ENCODE results near the gene SDR42E2.
A peak's percentile ranks its signal among the peaks of the same experiment; 100 is the strongest.
"Not testable (repeated sequence)": the region's sequence is repeated elsewhere in the genome, so short reads cannot be mapped to it uniquely, and the experiment has no call there.

SDR42E2 gene

GRCh38 chr16:22161999-22162655 is at the start of gene SDR42E2:
TSS of gene SDR42E2 (plus strand) at chr16:22162506. CDS start at chr16:22165583, 3,077 bp downstream.
- peak; percentile 51 for DNase-seq

GRCh38 chr16:22116095-22116700 is 46.1 kb upstream of the SDR42E2 start:
- no peak for DNase-seq

GRCh38 chr16:22117609-22118008 is 44.7 kb upstream of the SDR42E2 start:
- no peak for DNase-seq

- DNase-seq, result no peak
Measured at GRCh38 chr16:22120440-22120839, 41.9 kb upstream of the SDR42E2 start.

- DNase-seq, result no peak
Measured at GRCh38 chr16:22122239-22122638, 40.1 kb upstream of the SDR42E2 start.

- DNase-seq, result no peak
Measured at GRCh38 chr16:22123146-22123545, 39.2 kb upstream of the SDR42E2 start.

GRCh38 chr16:22123759-22124490 is 38.4 kb upstream of the SDR42E2 start:
- DNase-seq, result no peak

GRCh38 chr16:22124583-22125284 is 37.6 kb upstream of the SDR42E2 start:
- no peak for DNase-seq

- DNase-seq, result no peak
Measured at GRCh38 chr16:22126037-22126558, 36.2 kb upstream of the SDR42E2 start.

- DNase-seq, result not testable (repeated sequence)
Measured at GRCh38 chr16:22128537-22128936, 33.8 kb upstream of the SDR42E2 start.

- DNase-seq, result no peak
Measured at GRCh38 chr16:22130528-22130927, 31.8 kb upstream of the SDR42E2 start.

- no peak for DNase-seq
Measured at GRCh38 chr16:22132801-22133200, 29.5 kb upstream of the SDR42E2 start.

GRCh38 chr16:22138482-22138881 is 23.8 kb upstream of the SDR42E2 start:
- no peak for DNase-seq

- no peak for DNase-seq
Measured at GRCh38 chr16:22139008-22139407, 23.3 kb upstream of the SDR42E2 start.

- no peak for DNase-seq
Measured at GRCh38 chr16:22139732-22140131, 22.6 kb upstream of the SDR42E2 start.

- DNase-seq, result no peak
Measured at GRCh38 chr16:22141767-22142166, 20.5 kb upstream of the SDR42E2 start.

- no peak for DNase-seq
Measured at GRCh38 chr16:22144520-22144919, 17.8 kb upstream of the SDR42E2 start.

GRCh38 chr16:22147853-22148252 is 14.5 kb upstream of the SDR42E2 start:
- DNase-seq, result no peak

GRCh38 chr16:22151246-22151998 is 10.9 kb upstream of the SDR42E2 start:
- DNase-seq, result no peak

- no peak for DNase-seq
Measured at GRCh38 chr16:22152316-22152715, 10.0 kb upstream of the SDR42E2 start.

- not testable (repeated sequence) for DNase-seq
Measured at GRCh38 chr16:22153078-22153477, 9.2 kb upstream of the SDR42E2 start.

GRCh38 chr16:22161401-22161800 is 905 bp upstream of the SDR42E2 start:
- no peak for DNase-seq

- no peak for DNase-seq
Measured at GRCh38 chr16:22162656-22163009, 327 bp downstream of the SDR42E2 start.

Measured in activated CD4-positive, alpha-beta T cell treated with anti-CD3 and anti-CD28 coated beads for 48 hours (primary cell).